Chondrocyte (in vitro differentiated cells): ENCODE results near the gene RYR2. TPM values are rescaled to one million over a fixed set of nuclear protein-coding genes. Genes with fewer than 3 reads are reported as not detected.
"Not testable (repeated sequence)": the region's sequence is repeated elsewhere in the genome, so short reads cannot be mapped to it uniquely, and the experiment has no call there.

Experiments
- DNase-seq: peaks from one replicate; pipeline ENCODE4 v3.0.0; 2021; ENCODE audit warnings: mixed read lengths, low spot score
- H3K27ac Mint-ChIP-seq: one replicate; pipeline ENCODE4 v1.8.0; 2021; ENCODE audit warnings: mild to moderate bottlenecking, moderate library complexity, mixed read lengths; ENCODE audit not compliant: unreplicated experiment
- H3K27me3 Mint-ChIP-seq: 2 replicates; pipeline ENCODE4 v1.8.0; 2021; ENCODE audit warnings: low read depth, mixed read lengths
- H3K36me3 Mint-ChIP-seq: 2 replicates; pipeline ENCODE4 v1.8.0; 2021; ENCODE audit warnings: low read depth, mixed read lengths
- H3K4me1 Mint-ChIP-seq: 2 replicates; pipeline ENCODE4 v1.8.0; 2021; ENCODE audit warnings: low read depth, mild to moderate bottlenecking, mixed read lengths
- H3K4me3 Mint-ChIP-seq: one replicate; pipeline ENCODE4 v1.8.0; 2021; ENCODE audit warnings: mild to moderate bottlenecking, moderate library complexity, mixed read lengths; ENCODE audit not compliant: unreplicated experiment
- H3K9me3 Mint-ChIP-seq: 2 replicates; pipeline ENCODE4 v1.8.0; 2021; ENCODE audit warnings: low read depth, mixed read lengths
- total RNA-seq: library from RNA; stranded (reverse); gene quantifications from 3 replicates; pipeline ENCODE4 v1.2.1, GENCODE V29; 2021
- TF ChIP-seq, protein P1 (sequence below): fragments of 200-600 bp; sonication (generic); IDR thresholded peaks from 2 replicates; pipeline ENCODE4 v1.5.0; 2021; ENCODE audit warnings: antibody characterized with exemption, mild to moderate bottlenecking, moderate library complexity

RYR2 gene
- total RNA-seq, 1 donor from 2014 or later = 0.12 TPM

DNA sequence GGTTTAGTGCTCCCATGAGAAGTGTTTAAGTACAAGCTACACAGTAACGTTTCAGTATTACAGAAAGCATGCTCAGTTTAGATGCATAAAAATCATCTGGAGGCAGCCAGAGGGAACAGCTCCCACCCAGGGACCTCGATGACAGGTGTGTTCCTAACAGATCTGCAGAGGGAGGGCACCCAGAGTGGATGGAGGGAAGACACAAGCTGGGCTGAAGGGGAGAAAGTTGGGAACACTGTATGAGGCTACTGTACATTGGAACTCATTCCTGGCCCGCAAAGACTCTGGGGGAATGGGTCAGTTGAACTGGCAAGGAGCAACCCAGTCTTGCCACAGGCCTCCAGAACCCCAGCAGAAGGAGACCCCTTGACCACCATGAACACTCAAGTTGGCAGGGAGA is 796.3 kb downstream of the RYR2 start:
- no peaks in the 10 kb centered on the region for H3K4me1 Mint-ChIP-seq
- no peaks in the 10 kb centered on the region for H3K36me3 Mint-ChIP-seq
- TF ChIP-seq, protein P1, sequence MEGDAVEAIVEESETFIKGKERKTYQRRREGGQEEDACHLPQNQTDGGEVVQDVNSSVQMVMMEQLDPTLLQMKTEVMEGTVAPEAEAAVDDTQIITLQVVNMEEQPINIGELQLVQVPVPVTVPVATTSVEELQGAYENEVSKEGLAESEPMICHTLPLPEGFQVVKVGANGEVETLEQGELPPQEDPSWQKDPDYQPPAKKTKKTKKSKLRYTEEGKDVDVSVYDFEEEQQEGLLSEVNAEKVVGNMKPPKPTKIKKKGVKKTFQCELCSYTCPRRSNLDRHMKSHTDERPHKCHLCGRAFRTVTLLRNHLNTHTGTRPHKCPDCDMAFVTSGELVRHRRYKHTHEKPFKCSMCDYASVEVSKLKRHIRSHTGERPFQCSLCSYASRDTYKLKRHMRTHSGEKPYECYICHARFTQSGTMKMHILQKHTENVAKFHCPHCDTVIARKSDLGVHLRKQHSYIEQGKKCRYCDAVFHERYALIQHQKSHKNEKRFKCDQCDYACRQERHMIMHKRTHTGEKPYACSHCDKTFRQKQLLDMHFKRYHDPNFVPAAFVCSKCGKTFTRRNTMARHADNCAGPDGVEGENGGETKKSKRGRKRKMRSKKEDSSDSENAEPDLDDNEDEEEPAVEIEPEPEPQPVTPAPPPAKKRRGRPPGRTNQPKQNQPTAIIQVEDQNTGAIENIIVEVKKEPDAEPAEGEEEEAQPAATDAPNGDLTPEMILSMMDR = no peak
- peaks cover 4% of the 10 kb centered on the region for H3K9me3 Mint-ChIP-seq
- H3K4me3 Mint-ChIP-seq = no peak overlapping the region
- no peak for DNase-seq
- no peak overlapping the region for H3K27ac Mint-ChIP-seq
- H3K27me3 Mint-ChIP-seq = peaks cover 9% of the 10 kb centered on the region

DNA sequence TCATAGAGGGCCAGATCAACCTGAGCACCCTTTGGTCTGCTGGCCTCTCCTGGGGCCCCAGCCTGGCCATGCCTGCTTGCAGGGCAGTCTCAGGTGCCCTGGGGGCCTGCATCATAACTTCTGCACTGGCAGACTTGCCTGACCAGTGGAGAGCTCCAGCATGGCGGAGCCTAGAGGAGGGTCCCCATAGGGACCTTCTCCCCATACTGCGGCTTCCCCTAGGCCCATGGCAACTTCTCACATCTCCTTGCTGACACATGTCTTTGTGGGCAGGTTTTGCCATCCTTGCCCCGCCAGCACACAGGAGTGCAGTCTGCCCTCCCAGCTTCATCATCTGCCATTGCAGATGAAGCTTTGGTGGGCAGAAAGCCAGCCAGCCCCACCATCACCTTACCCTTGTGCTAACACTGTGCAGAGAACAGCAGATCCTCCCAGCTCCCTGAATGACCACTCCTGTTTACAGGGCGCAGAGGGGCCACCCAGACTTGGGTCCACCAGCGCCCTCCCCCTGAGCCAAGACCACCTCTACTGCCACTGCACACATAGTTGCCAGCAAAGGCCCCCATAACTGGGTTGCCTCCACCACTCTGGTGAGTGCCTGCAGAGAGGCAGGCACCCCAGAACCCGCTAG is 797.0 kb downstream of the RYR2 start:
- Mint-ChIP-seq H3K27ac (no peak overlapping the region), H3K4me3 (no peak overlapping the region)

DNA sequence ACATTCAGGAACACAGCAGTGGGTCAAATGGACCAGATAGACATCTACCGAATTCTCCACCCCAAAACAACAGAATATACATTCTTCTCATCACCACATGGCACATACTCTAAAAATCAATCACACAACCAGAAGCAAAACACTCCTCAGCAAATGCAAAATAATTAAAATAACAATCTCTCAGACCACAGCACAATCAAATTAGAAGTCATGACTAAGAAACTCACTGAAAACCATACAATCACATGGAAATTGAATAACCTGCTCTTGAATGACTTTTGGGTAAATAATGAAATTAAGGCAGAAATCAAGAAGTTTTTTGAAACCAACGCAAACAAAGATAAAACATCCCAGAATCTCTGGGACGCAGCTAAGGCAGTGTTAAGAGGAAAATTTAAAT is 799.5 kb downstream of the RYR2 start:
- Mint-ChIP-seq H3K27ac (no peak overlapping the region), H3K27me3 (peaks cover 8% of the 10 kb centered on the region)
- TF ChIP-seq, protein P1 = no peak

More for the DNA sequence above, 797.0 kb downstream of the RYR2 start:
- DNase-seq = no peak
- H3K36me3 Mint-ChIP-seq = no peaks in the 10 kb centered on the region
- peaks cover 9% of the 10 kb centered on the region for H3K27me3 Mint-ChIP-seq
- TF ChIP-seq, protein P1 = no peak
- H3K4me1 Mint-ChIP-seq = no peaks in the 10 kb centered on the region
- peaks cover 4% of the 10 kb centered on the region for H3K9me3 Mint-ChIP-seq

DNA sequence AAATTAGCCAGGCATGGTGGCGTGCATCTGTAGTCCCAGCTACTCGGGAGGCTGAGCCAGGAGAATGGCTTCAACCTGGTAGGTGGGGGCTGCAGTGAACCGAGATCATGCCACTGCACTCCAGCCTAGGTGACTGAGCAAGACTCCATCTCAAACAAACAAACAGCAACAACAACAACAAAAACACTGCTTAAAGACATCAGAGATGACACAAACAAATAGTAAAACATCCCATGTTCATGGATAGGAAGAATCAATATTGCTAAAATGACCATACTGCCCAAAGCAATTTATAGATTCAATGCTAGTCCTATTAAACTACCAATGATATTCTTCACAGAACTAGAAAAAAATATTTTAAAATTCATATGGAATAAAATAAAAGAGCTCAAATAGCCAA is 801.5 kb downstream of the RYR2 start:
- not testable (repeated sequence) for H3K27ac Mint-ChIP-seq, H3K27me3 Mint-ChIP-seq, H3K4me1 Mint-ChIP-seq, H3K36me3 Mint-ChIP-seq, H3K9me3 Mint-ChIP-seq, H3K4me3 Mint-ChIP-seq, DNase-seq

More for the DNA sequence above, 799.5 kb downstream of the RYR2 start:
- peaks cover 4% of the 10 kb centered on the region for H3K9me3 Mint-ChIP-seq
- H3K4me1 Mint-ChIP-seq = no peaks in the 10 kb centered on the region
- no peak for DNase-seq
- H3K4me3 Mint-ChIP-seq = no peak overlapping the region
- H3K36me3 Mint-ChIP-seq = no peaks in the 10 kb centered on the region

DNA sequence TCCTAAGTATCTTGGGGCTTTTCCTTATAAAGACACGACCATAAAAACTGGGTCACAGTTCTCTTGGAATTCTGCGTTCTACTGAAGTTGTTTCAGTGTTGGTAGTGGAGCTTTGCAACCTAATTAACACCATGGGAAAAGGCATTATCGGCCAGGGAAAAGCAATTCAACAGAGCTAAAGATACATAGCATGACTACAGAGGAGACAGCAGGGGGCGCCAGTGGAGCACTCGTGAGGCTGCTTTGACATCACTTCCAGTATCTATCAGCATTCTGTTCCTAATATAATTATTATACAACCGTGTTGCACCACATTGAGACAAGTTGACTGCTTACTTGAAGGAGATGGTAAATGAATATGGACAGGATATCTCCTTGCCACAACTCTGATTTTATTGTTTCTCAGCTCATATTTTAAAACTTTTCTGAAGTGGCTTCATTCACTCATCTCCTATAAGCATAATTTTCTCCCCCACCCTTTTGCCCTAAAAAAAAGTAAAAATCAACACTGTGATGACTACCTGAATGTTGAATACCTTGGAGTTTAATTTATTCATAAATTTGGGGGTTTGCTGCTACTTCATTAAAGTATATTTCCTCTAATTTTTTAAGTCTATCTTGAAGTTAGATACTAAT is 809.3 kb downstream of the RYR2 start:
- peaks cover 16% of the 10 kb centered on the region for H3K27me3 Mint-ChIP-seq
- no peaks in the 10 kb centered on the region for H3K36me3 Mint-ChIP-seq
- no peak overlapping the region for H3K4me3 Mint-ChIP-seq
- H3K9me3 Mint-ChIP-seq = no peaks in the 10 kb centered on the region
- no peak for DNase-seq
- H3K4me1 Mint-ChIP-seq = no peaks in the 10 kb centered on the region
- H3K27ac Mint-ChIP-seq = no peak overlapping the region
- TF ChIP-seq, protein P1 = peak; percentile 77

DNA sequence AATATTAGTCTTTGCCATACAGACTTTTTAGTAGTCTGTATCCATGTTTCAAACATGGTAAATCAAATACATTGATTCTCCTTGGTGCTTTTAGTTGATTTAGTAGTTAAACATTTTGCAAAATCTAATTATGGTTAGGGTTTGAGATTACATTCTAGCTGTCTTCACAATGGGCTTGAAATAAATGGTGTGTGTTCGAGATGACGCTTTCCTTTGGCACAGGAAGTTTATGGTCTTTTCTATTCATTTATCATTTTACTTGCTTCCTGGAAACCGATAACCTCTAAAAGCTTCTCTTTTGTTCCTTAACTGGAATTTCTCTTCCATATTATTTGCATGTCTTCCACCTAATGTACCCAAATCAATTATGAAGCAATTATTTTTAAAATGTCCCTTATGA is 810.4 kb downstream of the RYR2 start:
- H3K27me3 Mint-ChIP-seq = peaks cover 16% of the 10 kb centered on the region
- no peaks in the 10 kb centered on the region for H3K36me3 Mint-ChIP-seq
- TF ChIP-seq, protein P1 = no peak
- no peak for DNase-seq
- no peaks in the 10 kb centered on the region for H3K9me3 Mint-ChIP-seq
- no peak overlapping the region for H3K27ac Mint-ChIP-seq
- no peaks in the 10 kb centered on the region for H3K4me1 Mint-ChIP-seq
- no peak overlapping the region for H3K4me3 Mint-ChIP-seq
